Esophagus squamous epithelium (tissue), 5 donors: ENCODE results near the gene RANGAP1. TPM values are rescaled to one million over a fixed set of nuclear protein-coding genes. Genes with fewer than 3 reads are reported as not detected.
A peak's percentile ranks its signal among the peaks of the same experiment; 100 is the strongest.

Experiments used
- DNase-seq: peaks from one replicate; lab custom pipeline; 2025; lab: John Stamatoyannopoulos, UW
- H3K27ac ChIP-seq, 4 donors: fragments of 200-600 bp; sonication (generic); one replicate each; pipeline ENCODE4 v1.5.1; 2016 to 2019; ENCODE audit warnings: mild to moderate bottlenecking in 1 of 4
- H3K27me3 ChIP-seq, 4 donors: fragments of 200-600 bp; sonication (generic); 1 replicate in 3 of 4; 2 replicates in 1 of 4; pipeline versions ENCODE4 v1.5.1 to v1.6.0; 2017 to 2021; ENCODE audit warnings: antibody characterized with exemption in 1 of 4
- H3K36me3 ChIP-seq, 3 donors: fragments of 200-600 bp; sonication (generic); one replicate each; pipeline ENCODE4 v1.5.1; 2016 to 2019
- H3K4me1 ChIP-seq, 3 donors: fragments of 200-600 bp; sonication (generic); one replicate each; pipeline ENCODE4 v1.5.1; 2017 to 2019
- H3K4me3 ChIP-seq, 4 donors: fragments of 200-600 bp; sonication (generic); 1 replicate in 3 of 4; 2 replicates in 1 of 4; pipeline ENCODE4 v1.5.1; 2016 to 2019; ENCODE audit warnings: mild to moderate bottlenecking in 2 of 4, moderate library complexity in 1 of 4
- H3K9me3 ChIP-seq, 3 donors: fragments of 200-600 bp; sonication (generic); one replicate each; pipeline ENCODE4 v1.5.1; 2016 to 2019
- POLR2A ChIP-seq, 4 donors: fragments of 450-650 bp; IDR thresholded peaks; one replicate each; pipeline ENCODE4 v1.6.1; 2017; ENCODE audit warnings: antibody characterized with exemption in 4 of 4, mild to moderate bottlenecking in 4 of 4, moderate library complexity in 3 of 4
- WGBS, 2 donors: methylation state at CpG; one replicate each; pipeline ENCODE4 v1.1.5; 2018; 5-methylcytosine and 5-hydroxymethylcytosine counted together
- intact Hi-C: fragments of 100-400 bp; cut with DNase I; formaldehyde crosslinking; loops from one replicate; pipeline ENCODE4 v1.15.0; 2022
- total RNA-seq, 4 donors: library from RNA; depleted of rRNA; stranded (reverse); fragments of >200 nt; gene quantifications; one replicate each; pipeline ENCODE4 v1.1.0, GENCODE V29; 2016
- TF ChIP-seq, protein P1 (sequence below), 6 experiments: fragments of 450-650 bp in 4 of 6; fragments of 200-600 bp in 2 of 6; sonication (generic) in 2 of 6; IDR thresholded peaks; one replicate each; pipeline ENCODE4 v1.5.1; 2016 to 2019; ENCODE audit warnings: antibody characterized with exemption in 6 of 6, mild to moderate bottlenecking in 4 of 6, moderate library complexity in 4 of 6
- donor health status: DM: yes; HTN: yes; CAD: no.

RANGAP1 gene
- total RNA-seq, 4 donors from 2014 or later: 80.1 to 98.5 (median 84.5) TPM

GRCh38 chr22:41231369-41231768 lies 54.6 kb downstream of the RANGAP1 start:
- intact Hi-C loops: no loop called here
- H3K9me3 ChIP-seq: no peaks in the 10 kb centered on the region
- TF ChIP-seq, protein P1, sequence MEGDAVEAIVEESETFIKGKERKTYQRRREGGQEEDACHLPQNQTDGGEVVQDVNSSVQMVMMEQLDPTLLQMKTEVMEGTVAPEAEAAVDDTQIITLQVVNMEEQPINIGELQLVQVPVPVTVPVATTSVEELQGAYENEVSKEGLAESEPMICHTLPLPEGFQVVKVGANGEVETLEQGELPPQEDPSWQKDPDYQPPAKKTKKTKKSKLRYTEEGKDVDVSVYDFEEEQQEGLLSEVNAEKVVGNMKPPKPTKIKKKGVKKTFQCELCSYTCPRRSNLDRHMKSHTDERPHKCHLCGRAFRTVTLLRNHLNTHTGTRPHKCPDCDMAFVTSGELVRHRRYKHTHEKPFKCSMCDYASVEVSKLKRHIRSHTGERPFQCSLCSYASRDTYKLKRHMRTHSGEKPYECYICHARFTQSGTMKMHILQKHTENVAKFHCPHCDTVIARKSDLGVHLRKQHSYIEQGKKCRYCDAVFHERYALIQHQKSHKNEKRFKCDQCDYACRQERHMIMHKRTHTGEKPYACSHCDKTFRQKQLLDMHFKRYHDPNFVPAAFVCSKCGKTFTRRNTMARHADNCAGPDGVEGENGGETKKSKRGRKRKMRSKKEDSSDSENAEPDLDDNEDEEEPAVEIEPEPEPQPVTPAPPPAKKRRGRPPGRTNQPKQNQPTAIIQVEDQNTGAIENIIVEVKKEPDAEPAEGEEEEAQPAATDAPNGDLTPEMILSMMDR (IDR thresholded peaks at IDR 0.05): no peak
- TF ChIP-seq POLR2A (IDR thresholded peaks at IDR 0.05): no peak
- H3K36me3 ChIP-seq: peaks cover 0 to 47% (median 10%) of the 10 kb centered on the region in 3 donors
- H3K4me3 ChIP-seq: no peak overlapping the region
- 62 to 63% methylated on average over 4 to 6 of the region's 7 CpGs for WGBS, 2 donors
- H3K27me3 ChIP-seq: no peaks in the 10 kb centered on the region
- peaks cover 4 to 23% (median 5%) of the 10 kb centered on the region in 3 donors for H3K4me1 ChIP-seq
- no peak for DNase-seq
- H3K27ac ChIP-seq: no peak overlapping the region

- intact Hi-C loops: no loop called here
- DNase-seq: no peak
Measured at GRCh38 chr22:41230401-41230785, 55.6 kb downstream of the RANGAP1 start.

GRCh38 chr22:41229730-41230400 lies 56.1 kb downstream of the RANGAP1 start:
- DNase-seq: no peak
- Histone ChIP-seq H3K27me3 (no peaks in the 10 kb centered on the region), H3K9me3 (no peaks in the 10 kb centered on the region), H3K4me1 (peaks cover 3 to 18% (median 4%) of the 10 kb centered on the region in 3 donors), H3K4me3 (no peak overlapping the region), H3K36me3 (peaks cover 11 to 62% (median 18%) of the 10 kb centered on the region in 3 donors), H3K27ac (no peak overlapping the region)
- WGBS, 2 donors: 24 to 39% methylated on average over 2 to 3 of the region's 17 CpGs
- intact Hi-C loops: no loop called here
- no peak for TF ChIP-seq POLR2A (IDR thresholded peaks at IDR 0.05)
- TF ChIP-seq, protein P1 (IDR thresholded peaks at IDR 0.05): no peak

More at GRCh38 chr22:41230401-41230785, 55.6 kb downstream of the RANGAP1 start:
- 57 to 100% methylated on average over 1 of the region's 9 CpGs for WGBS, 2 donors
- Histone ChIP-seq H3K27me3 (no peaks in the 10 kb centered on the region), H3K9me3 (no peaks in the 10 kb centered on the region), H3K4me3 (no peak overlapping the region), H3K36me3 (peaks cover 6 to 57% (median 14%) of the 10 kb centered on the region in 3 donors), H3K27ac (peak overlapping the region in 1 of 4 donors; percentile 6), H3K4me1 (peaks cover 3 to 22% (median 4%) of the 10 kb centered on the region in 3 donors)
- TF ChIP-seq, protein P1 (IDR thresholded peaks at IDR 0.05): no peak
- no peak for TF ChIP-seq POLR2A (IDR thresholded peaks at IDR 0.05)

DNA sequence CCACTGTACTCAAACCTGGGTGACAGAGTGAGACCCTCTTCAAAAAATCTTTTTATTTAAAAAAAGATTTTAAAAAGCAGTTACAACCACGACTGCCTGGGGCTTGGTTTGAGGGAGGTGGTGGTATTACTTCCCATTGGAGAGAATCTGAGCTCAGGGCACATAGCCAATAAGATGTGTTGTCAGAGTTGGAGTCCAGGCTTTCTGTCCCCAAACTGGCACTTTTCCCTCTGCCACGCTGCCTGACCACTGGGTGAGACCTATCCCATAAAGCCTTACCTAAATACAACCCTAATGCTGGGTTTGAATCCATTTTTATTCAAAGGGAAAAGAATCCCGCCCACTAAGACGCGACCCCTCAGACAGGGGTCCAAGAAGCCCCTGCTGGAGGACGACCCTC lies 56.8 kb downstream of the RANGAP1 start:
- Histone ChIP-seq H3K27ac (no peak overlapping the region), H3K4me1 (peaks cover 3 to 18% (median 4%) of the 10 kb centered on the region in 3 donors), H3K36me3 (peaks cover 17 to 68% (median 18%) of the 10 kb centered on the region in 3 donors), H3K4me3 (no peak overlapping the region), H3K9me3 (no peaks in the 10 kb centered on the region), H3K27me3 (no peaks in the 10 kb centered on the region)
- DNase-seq: no peak
- WGBS, 2 donors: 90 to 94% methylated on average over 2 to 3 of the region's 6 CpGs
- intact Hi-C loops: no loop called here
- TF ChIP-seq, protein P1 (IDR thresholded peaks at IDR 0.05): no peak
- no peak for TF ChIP-seq POLR2A (IDR thresholded peaks at IDR 0.05)
